Right forelimb (tissue), 1 donor: ENCODE measurements around the gene TLK1.
A peak's percentile ranks its signal among the peaks of the same experiment; 100 is the strongest.
"Not testable (repeated sequence)": the region's sequence is repeated elsewhere in the genome, so short reads cannot be mapped to it uniquely, and the experiment has no call there.

Experiments used
- DNase-seq: peaks from one replicate; pipeline ENCODE4 v3.0.0-alpha.2; 2018

TLK1 gene

GRCh38 chr2:171167352-171167997, 6.8 kb upstream of the TLK1 start:
- DNase-seq, result no peak

- no peak for DNase-seq
These were observed 5.8 kb upstream of the TLK1 start for GRCh38 chr2:171166328-171166983.

- no peak for DNase-seq
These were observed 5.3 kb upstream of the TLK1 start for GRCh38 chr2:171165967-171166327.

DNA sequence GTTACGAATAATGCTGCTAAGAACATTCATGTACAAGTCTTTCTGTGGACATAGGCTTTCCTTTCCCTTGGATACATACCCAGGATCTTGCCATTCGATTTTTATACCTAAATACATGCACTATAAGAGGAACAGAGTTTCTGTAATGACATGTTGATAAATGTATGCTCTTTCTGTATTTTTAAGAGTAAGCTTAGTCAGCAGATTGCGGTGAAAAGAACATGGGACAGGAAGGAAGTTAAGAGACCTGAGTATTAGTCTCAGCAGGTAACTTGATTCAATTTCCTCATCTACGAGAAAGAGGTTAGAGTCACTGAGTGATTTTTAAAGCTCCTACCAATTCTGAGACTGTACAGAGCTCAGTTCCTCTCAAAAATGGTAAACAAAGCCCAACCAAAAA, 2.6 kb upstream of the TLK1 start:
- DNase-seq, result no peak

GRCh38 chr2:171162522-171163197, 2.0 kb upstream of the TLK1 start:
- not testable (repeated sequence) for DNase-seq

- peak; percentile 83 for DNase-seq
These were observed 455 bp upstream of the TLK1 start for GRCh38 chr2:171160956-171161740.

GRCh38 chr2:171159372-171160118, 1.1 kb downstream of the TLK1 start:
- peak; percentile 82 for DNase-seq

DNA sequence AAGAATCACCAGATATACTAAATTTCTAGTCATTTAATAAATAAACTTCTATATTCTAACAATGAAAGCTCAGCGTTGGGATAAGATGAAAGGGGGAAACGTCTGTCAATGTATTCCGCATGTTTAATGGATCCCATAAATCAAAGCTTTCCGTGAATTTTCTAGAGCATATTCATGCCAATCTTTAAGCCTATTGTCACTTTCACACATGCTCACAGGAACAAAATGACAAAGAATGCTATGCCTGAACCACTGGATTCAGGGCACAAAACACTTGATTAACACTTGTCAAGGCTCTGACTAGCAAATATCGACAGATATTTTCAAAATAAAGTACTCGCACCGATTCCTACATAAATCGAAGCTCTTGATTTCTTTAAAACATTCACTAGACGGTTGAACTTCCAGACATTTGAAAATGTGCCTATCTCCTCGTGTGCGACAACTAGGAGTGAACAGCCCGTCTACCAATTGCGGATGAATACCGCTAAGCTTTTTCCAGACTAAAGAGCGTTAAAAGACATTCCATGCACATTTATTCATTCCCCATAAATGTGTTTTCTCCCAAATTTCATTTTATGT, 1.8 kb downstream of the TLK1 start:
- DNase-seq, result no peak

DNA sequence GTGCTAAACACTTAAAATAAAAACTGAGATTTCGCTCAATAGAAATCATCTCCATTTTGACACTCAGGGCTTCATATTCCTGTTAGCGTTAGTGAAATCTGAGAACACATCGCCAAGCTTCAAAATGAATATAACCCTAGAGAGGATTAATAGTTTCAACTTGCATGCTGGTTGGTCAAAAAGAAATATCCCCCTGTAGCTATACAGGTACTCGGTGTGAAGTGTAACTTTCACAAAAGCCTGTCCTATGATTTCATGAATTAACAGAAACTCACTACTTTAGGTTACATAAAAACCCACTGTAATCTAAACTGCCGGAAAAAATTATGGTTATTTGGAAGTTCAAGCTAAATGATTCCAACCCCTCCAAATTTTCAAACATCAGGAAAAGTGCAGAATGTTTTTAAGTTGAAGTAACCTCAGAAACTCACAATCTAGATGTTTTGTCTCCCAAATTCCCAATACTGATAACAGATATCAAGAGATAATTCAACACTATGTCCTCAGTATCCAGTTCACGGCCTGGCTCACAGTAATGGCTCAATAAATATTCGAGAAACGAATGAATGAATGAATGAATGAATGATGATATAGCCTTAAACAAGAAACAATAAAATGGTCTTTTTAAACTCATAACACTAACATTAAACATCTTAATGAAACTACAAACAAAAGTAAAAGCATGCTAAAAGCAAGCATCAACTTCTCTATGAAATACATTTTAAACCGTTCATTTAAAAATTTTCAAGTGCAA, 2.5 kb downstream of the TLK1 start:
- DNase-seq, result no peak

GRCh38 chr2:171157109-171157500, 3.6 kb downstream of the TLK1 start:
- DNase-seq, result no peak

- DNase-seq, result no peak
These were observed 6.3 kb downstream of the TLK1 start for GRCh38 chr2:171154348-171154747.

DNA sequence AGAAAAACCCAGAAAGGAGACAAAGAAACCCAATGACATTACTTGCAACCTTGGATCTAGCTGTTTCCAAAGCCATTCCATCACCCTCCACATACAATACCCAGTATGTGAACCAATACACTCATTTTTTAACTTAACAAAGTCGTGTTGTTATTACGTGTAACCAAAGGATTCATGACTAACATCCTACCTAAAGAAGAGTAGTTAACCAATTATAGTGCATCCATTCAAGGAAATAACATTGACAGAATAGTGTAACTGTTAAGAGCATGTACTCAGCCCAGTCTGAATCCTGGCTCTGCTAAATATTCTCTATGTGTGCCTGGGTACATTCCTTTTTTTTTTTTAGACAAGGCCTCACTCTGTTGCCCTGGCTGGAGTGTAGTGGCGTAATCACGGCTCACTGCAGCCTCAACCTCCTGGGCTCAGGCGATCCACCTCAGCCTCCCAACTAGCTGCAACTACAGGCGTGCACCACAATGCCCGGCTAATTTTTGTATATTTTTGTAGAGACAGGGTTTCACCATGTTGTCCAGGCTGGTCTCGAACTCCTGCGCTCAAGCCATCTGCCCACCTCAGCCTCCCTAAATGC, 9.9 kb downstream of the TLK1 start:
- DNase-seq, result no peak

DNA sequence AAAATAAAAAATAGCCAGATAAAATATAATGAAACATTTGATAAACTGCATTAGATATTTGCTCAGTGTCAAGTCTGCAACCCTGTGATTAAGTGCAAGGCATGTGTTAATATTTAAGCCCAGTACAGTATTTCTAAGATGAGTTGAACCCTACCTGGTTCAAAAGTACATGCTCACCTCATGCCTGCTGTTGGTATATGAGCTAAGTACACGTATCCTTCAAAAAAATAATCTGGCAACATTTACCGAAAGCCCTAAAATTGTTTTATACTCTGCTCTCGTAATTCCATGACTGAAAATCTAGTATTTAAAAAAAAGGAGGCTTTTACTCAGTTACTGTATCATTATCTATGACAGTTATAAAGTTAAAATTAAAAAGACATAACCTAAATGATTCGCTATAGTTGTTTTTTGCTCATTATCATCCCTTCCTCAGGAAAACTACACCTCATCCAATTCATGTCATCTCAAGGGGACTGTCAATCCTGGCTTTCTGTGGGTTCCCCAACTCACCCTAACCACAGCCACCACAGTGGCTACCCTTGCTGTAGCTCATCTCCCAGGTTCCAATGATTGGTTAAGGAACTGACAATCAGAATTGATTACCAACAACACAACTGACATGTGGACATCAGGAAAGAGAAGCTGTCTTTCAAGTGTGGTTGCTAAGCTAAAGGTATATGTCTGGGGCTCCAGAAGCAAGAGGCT, 10.6 kb downstream of the TLK1 start:
- DNase-seq, result no peak

GRCh38 chr2:171149171-171149938, 11.3 kb downstream of the TLK1 start:
- no peak for DNase-seq

DNA sequence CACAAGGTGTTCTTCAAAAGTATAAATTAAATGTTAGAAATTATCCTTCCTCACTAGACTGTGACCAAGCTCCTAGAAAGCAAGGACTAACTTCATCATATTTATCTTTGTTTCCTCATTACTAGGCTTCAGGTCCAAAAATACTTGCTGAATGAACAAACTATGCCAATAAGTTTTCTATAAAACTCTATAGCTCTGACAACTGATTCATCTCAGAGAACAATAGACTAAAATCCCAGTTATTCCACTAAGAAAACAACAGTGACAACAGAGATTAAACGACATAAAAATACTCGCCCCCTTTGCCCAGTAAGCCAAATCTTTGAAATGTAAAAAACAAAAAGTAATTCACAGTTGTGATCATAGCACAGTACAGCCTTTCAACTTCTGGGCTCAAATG, 13.6 kb downstream of the TLK1 start:
- no peak for DNase-seq

DNA sequence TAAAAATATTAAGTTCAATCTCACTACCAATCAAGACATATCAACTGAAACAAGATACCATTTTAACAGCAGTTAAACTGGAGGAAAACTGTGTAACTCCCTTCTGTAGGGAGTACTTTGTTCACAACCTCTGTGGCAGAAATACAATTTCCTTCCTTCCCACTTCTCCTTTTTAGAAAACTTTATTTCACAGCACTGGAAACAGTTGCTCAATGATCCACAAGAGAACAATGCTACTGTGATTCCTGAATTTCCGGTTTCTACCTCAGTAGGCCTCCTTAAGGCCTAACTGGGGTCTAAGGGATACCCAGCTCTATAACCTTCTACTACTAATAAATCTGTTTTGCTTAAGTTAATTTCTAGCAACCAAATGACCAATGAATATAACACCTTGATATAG, 14.1 kb downstream of the TLK1 start:
- no peak for DNase-seq

- no peak for DNase-seq
These were observed 14.6 kb downstream of the TLK1 start for GRCh38 chr2:171146071-171146470.

- no peak for DNase-seq
These were observed 17.0 kb downstream of the TLK1 start for GRCh38 chr2:171143670-171144062.

DNA sequence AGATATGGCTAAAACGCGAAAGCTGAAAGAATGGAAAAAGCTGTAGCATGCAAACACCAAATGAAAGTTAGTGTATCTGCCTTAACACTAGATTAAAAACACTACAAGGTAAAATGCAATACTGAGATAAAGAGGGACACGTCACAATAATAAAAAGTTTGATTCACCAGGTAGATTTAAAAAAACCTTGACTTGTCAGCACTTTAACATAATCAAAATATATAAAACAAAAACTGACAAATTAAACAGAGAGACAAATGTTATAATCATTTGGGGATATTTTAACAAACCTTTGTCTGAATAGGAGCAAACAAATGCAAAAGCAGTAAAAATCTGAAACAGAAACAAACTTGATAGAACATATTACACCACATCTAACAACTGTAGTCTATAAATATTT, 18.3 kb downstream of the TLK1 start:
- no peak for DNase-seq

- DNase-seq, result no peak
These were observed 19.4 kb downstream of the TLK1 start for GRCh38 chr2:171141320-171141719.
